ENCODE data around the gene RAB1B.

DNA sequence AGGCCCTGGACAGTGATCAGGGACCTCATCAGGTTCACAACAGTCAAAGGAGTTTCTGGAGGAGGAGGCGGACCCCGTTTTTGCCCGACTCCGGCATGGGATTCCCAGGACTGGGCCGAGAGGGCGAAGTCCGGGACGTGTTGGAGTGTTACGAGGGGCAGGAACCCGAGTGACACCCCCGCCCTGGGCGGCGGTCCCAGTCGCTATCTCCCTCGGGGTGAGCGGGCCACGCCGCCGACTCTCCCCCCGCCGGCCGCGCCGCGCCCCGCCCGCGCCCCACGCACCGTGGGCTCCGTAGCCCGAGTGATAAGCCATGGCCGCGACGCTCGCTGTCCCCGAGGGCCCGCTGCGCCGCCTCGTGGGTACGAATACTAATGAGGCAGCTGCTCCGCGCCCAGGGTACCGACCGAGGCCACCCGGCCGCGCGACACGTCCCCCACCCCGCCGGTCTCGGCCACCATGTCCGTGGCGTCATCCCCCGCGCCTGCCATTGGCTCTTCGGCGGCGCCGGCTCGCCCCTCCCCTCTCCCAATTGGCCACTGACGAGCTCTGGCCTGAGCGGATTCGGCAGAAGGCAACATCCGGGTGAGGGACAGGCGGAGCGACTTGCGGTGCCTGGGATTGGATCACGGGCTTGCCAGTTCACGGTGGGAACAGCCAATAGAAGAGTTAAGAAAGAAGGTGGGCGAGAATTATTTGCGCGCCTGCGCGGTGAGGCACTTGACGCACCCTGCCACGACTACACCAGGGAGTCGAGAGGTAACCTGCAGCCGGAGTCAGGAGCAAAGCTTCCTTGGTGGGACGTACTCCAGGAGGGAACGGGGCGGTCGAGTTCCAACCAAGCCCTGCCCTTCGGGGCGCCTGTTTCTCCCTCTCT, 20.5 kb downstream of the RAB1B start, which contains the start of gene YIF1A:
- TF ChIP-seq, protein P1, sequence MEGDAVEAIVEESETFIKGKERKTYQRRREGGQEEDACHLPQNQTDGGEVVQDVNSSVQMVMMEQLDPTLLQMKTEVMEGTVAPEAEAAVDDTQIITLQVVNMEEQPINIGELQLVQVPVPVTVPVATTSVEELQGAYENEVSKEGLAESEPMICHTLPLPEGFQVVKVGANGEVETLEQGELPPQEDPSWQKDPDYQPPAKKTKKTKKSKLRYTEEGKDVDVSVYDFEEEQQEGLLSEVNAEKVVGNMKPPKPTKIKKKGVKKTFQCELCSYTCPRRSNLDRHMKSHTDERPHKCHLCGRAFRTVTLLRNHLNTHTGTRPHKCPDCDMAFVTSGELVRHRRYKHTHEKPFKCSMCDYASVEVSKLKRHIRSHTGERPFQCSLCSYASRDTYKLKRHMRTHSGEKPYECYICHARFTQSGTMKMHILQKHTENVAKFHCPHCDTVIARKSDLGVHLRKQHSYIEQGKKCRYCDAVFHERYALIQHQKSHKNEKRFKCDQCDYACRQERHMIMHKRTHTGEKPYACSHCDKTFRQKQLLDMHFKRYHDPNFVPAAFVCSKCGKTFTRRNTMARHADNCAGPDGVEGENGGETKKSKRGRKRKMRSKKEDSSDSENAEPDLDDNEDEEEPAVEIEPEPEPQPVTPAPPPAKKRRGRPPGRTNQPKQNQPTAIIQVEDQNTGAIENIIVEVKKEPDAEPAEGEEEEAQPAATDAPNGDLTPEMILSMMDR (IDR thresholded peaks at IDR 0.05; ENCODE audit: borderline replicate concordance, extremely low read depth, low read length, poor library complexity, severe bottlenecking) = peak; percentile 34
- TF ChIP-seq EZH2 (IDR thresholded peaks at IDR 0.05; ENCODE audit: borderline replicate concordance, low read depth, low read length, severe bottlenecking) = no peak

Data from DND-41 (cell line).